Activated CD8-positive, alpha-beta memory T cell treated with anti-CD3 and anti-CD28 coated beads for 4 hours (primary cell): ENCODE data around the gene TRMT1.

Source experiments
- DNase-seq, 2 donors: peaks; one replicate each; pipeline ENCODE4 v3.0.0-alpha.2; 2020; ENCODE audit warnings: low read depth in 2 of 2

TRMT1 gene

DNA sequence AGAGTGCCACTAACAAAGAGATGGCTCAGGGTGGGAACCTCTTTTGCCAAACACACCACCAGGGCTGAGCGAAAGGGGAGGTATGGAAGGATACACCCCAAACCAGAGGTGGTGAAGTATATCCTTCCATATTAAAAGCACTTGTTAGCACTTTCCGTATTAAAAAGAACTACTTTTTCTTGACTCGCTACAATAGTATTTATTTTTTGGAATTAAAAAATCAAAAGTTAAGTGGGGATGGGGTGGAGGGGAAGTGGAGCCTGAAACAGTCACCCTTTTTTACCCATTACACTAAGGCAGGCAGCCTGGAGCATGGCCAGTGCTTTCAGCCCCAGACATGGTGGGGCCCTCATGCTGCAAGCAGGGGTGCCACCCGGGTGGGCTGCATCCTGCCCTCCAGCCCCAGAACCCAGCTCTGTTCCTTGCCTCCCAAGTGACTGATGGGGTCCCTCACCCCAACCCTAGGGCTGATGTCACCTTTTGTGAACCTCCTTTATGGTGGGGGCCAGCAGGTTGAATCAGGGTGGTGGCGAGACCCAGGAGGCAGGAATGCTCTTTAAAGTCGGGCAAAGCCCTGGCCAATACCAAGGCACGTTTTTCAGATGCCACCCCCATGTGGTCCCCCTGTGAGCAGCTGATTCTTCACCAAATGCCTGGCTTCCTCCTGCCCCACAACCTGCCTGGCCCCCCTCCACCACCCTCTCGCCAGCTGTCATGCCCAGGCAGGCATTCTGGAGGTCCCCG lies 44.9 kb downstream of the TRMT1 start:
- no peak for DNase-seq

DNA sequence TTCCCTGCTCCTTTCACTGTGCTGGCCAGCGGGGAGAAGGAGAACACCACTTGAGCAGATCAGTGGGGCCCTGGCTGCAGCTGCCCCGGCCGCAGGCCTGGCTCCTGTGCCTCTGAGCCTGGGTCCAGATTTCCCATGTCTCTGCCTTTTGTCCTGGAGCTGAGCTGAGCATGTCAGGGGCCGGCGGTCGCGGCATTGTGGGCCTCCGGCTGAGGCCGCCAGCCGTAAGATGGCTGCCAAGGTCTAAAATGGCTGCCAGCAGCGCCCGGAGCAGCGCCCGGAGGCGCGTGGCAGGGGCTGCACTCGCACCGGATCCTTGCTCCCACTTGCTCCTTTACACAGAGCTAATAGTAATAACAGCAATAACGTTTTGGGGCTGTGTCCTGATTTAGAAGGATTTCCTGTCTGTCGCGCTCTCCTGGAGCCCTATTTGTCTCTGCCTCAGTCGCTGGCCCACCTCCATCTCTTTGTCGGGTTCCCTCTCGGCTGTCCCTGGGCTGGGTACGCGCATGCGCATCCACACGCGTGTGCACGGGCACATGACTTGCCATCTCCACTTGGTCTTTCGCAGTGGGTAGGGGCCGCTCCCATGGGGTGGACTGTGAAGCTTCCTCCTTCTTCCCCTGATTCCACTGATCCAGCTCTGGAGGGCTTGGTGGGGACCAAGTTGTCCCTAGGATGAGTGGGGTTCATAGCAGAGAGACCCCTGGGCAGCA lies 46.0 kb downstream of the TRMT1 start:
- DNase-seq = no peak

DNA sequence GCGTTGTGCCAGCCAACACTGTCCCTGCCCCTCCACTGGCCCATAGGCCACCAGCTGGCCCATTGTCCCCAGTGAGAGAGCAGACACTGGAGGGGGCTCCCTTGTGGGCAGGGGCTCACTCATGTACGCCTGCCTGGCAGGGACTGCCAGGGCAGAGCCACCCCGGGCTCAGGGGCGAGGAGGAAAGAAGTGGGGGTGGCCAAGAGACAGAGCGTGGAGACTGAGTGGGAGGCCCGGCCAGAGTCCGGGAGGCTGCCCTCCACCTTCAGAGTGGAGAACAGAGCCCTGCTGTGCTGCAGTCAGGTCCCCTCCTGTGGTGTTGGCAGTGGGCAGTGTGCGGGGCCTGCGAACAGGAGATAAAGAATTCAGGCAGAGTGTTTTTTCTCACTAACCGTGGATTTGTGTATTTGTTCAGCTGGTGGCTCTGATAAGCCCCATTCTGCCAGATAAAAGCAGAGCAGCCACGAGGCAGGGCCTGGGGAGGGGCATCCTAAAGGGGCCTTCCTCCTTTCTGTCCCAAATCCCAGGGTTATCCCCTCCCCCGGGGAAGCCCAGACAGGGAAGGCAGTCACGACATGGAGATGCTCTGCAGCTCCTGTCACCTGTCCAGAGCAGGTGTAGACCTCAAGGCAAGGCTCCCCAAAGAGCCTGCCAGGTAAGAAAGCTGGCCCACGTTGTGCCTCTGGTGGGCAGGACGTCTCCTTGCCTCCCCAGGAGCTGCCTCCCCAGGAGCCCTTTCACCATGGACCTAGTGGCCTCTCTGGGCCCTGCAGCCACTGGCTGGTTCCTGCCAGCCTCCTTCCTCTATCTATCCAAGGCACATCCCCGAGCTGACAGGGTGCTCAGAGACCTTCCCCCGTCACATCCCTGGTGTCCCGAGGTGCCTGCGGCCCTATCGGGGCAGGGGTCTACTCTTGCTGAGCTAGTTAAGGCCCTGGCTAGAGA lies 46.9 kb downstream of the TRMT1 start:
- no peak for DNase-seq

GRCh38 chr19:13068085-13068846 lies 48.3 kb downstream of the TRMT1 start:
- DNase-seq = no peak

DNA sequence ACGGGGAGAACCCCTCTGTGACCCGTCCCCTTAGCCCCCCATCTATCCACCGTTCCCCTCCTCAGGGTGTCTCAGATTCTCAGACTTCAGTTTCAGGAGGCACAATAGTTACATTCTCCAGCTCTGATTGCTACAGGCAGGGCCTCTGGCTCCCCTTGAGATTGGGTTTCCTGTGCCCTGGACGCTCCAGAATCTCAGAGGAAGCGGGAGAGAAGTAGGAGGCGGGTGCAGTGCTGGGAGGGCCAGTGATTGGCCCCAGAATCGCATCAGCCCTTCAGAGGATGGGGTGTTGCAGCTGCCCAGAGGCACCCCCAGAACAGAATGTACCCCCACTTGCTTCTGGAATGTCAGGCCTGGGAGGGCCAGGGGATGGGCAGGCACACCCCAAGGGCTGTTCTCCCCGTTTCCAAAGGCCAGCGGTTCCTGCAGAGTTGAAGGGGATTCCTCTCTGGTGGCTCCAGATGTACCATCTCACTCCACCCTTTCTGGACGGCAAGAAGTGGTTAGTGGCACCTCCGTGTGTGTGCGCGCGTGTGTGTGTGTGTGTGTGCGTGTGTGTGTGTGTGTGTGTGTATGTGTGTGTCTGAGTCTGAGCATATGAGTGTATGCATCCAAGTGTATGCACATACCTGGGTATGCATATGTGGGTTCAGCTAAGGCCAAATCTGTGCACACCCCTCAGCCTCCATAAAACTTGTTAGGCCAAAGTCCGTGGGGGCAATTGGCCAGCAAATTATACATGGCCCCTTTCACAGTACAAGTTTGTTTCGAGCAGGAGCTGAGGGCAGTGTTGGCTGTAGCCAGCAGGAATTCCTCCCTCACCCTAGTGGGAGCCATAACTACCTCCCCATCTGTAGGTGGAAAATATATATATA lies 49.4 kb downstream of the TRMT1 start:
- DNase-seq = no peak

- no peak for DNase-seq
Observed at GRCh38 chr19:13066226-13066625, 50.3 kb downstream of the TRMT1 start.

DNA sequence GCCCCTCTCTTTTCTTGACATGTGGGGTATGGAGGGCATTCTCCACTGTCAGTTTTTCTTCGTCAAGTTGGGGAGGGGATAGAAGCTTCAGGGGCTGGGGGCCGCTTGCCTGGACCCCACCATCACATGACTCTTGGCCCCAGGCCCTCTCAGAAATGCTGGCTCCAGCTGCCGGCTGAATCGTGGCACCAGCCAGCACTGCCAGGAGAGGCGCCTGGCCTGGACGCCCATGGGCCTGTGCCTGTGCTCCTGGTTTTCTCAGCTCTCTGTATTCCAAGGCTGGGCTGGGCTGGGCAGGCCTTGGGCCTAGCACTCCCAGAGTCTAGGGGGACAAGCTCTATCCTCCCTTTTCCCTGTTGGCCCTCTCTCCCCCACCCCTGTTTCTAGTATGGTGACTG lies 52.4 kb downstream of the TRMT1 start:
- no peak for DNase-seq

DNA sequence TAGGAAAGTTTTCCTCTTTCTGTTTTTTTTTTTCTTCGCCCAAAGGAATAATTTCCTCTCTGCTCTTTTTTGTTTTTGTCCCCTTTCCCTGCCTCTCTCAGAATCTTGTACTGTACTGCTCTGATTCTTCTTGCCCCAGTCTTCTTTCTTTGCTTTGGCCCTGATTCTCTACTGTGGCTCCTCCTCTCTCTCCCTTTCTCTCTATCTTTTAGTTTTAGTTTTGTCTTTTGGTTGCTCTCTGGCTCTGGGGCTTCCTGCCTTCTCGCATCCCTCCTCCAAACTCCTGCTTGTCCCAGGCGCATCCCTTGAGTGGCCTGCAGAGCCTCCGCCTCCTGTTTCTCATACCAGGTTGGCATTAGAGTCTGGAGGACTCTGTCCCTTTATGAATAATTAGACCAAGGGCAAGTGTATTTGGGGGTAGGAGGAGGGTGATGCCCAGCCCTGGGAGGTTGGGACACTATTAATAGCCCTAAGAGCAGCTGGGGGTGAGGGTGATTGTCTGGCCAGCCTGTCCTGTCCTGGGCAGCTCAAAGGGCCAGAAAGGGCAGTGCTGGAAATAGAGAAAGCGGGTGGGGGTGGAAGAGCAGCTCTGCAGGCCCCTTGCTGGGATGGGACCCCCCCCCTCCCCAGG lies 53.0 kb downstream of the TRMT1 start:
- DNase-seq = no peak

DNA sequence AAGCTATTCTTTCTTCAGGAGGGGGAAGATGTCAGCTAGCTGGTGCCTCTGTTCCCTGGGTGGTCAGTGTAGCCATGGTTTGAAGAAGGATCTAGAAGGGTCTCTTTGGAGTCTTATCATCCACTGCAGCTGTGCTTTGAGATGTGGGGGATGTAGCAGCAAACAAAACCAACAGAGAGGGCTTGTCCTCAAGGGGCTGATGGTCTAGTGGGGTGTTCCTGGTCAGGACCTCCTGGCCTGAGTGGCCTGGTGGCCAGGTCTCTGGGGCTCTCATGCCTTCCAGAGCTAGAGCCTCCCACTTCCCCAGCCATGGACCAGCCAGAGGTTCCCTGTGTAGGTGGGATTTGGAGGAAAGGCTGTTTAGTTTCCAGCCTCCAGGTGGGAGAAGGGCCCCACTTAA lies 54.2 kb downstream of the TRMT1 start:
- DNase-seq = no peak

DNA sequence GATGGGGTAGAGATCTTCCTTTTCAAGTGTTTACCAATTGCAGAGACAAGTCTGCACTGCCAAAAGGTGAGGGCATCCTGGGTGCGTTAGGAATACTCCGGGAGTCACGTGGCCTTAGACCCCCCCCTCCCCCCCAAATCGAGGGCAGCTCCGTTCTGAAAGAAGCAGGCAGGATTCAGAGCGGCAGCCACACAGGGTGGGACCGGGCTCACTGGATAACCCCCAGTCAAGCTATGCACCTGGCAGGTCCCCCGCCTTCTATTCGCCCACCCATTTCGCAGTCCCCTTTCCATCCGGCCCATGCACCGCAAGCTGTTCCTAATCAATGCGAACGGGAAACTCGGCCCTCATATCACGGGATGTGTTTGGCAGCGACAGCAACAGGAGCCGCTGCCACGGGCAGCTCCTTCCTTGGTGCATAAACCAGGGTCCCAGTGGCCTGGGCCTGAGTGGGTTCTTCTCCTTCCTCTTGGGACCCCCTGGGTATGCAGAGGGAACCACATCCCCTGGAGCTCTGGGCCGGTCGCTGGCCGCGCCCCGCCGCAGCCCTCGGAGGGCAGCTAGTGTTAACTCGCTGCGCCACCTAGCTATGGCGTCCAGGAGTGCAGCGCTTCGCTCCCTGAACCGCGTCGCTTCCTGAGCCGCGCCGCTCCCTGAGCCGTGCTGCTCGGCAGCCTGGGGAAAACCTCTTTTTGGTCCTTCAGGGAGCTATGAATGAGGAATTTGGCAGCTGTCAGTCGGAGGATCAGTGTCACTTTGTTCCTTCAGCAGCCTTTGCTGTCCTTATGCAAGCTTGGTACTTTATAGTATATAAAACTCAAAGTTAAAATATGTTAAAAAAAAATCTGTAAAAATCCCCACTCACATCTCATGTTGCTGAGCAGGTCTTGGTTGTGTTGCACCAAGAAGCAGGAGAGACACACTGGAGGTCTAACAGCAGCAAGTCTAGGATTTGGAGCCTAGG lies 55.3 kb downstream of the TRMT1 start:
- peak; percentile 50 to 54 for DNase-seq

DNA sequence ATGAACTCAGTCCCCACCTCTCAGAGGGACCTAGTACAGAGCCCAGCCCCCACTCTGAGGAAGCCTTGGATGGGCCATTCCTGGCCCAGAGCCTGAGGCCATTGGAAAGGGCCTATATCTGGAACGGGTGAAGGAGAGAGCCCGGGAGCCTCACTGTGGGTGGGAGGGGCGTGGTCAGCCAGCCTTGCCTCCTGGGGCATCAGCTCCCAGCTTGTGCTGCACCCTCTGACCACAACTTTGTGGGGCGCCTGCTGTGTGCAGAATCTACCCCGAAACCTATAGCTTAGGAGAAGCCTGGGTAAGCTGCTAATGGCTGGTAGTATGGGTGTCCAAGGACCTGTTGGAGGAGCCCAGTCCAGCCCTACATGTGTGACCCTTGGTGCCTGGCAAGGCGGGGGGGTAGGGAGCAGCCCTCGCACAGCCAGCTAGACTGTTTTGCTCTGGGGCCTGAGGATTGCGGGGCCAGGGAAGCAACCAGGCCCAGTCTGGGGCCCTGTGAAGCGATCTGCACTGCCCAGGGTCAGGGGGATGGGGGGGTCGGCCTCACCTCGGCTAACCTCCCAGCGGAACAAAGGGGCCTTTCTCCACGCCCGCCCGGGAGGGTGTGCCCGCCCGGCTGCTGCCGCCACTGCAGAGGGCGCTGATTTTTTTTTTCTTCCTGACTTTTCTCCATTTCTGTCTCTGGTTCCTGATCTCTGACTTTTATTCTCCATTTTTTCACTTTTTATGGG lies 56.1 kb downstream of the TRMT1 start:
- no peak for DNase-seq

DNA sequence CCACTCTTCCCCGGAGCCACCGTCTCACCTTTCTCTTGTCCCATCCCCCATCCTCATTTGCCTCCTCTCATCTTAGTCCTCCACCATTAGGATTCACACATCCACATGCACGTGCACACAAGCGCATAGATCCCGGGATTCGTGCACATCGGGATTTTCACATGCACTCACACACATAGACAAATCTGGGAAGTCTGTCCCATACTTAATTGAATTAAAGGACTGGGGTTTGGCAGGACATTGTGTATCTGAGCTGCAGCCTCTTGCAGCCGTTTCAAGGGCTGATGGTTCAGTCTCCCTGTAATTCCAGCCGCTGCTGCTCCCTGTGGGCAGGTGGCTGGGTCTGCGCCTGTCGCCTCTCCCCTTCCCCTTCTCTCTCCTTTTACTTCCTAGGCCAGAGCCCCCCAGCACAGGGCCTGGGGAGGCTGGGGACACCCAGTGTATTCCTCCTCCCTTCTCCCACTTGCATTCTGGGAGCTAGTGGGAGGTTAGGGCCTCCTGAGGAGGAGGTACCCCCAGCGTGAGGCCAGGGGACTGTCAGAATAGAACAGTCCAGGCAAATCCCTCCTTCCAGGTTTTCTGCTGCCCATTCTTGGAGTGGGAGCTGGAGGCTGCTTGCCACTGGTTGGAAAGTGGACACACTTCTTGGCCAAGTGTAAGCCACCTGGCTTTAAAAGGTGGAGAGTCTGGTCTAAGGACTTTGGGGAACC lies 57.4 kb downstream of the TRMT1 start:
- no peak for DNase-seq

DNA sequence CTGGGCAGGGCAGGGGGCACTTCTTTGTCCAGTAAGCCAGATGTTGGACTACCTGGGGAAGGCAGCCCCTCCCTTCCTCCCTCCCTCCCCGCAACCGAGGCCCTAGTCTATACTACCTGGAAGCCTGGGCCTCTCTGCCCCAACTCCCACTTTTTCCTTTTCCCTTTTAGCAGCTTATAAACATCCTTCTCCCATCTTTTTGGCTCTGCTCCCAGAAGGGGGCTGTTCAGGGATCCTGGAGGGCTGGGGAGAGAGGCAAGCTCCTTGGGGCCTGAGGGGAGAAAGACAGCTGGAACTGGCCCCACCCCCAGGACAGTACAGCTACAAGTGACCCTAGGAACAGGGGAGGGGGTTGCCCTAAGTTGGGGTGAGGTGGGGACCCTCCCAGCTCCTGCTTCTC lies 58.8 kb downstream of the TRMT1 start:
- DNase-seq = no peak

DNA sequence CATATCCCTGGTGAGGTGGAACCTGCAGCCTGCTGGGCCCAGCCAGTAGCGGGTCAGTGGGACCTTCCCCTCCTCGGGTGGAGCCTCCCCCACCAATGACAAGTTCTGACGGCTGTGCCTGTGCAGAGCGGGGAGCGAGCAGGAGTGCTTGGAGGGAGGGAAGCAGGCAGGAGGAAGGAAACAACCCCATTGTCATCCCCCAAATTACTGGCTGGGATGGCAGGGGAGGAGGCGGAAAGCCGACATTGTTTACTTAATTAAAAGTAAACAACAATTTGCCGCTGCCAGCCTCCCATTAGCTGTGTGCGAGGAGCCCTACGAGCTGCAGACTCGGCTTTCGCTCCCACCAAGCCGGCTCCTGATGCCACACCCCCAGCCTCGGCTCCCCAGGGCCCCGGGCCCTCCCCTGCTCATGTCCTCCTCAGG lies 59.4 kb downstream of the TRMT1 start:
- DNase-seq = no peak

- no peak for DNase-seq
Observed at GRCh38 chr19:13056052-13056660, 60.4 kb downstream of the TRMT1 start.

DNA sequence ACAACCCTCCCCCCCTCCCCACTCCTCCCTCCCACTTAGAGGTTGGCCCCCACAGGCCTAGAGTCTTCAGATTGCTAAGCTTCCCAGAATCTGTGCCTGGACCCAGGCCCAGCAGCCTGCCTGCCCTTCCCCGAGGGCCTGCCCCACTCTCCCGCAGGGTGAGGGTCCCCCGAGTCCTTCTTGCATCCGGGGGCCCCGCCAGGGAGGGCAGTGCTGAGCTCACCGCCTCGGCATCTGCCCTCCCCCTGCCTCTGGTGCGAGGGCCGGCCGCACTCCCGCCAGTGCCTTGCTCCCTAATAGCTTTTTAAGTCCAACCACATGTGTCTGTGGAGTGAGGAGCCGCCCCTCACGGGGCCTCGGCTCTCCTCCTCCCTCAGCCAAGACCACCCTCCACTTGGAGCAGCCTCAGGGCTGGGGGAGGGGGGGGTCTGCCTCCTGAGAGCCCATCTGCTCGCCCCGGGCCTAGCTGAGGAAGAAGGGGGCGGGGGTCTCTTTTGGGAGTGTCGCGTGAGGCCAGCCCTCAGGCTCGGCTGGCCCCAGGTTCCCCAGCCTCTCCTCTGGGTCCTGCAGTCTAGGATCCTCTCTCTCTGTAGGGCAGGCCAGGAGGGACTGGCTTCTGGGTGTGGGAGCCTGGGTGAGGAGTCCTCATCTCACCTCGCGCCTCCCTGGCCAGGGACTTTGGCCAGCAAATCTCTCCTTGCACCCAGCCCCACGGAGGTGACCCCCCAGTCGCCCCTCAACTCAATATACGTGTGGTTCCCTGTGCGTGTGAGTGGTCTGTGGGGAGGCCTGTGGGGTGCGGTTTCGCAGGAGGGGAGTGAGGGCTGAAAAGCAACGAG lies 61.1 kb downstream of the TRMT1 start:
- no peak for DNase-seq
